Measurements from ENCODE around the gene SESN3. TPM values are rescaled to one million over a fixed set of nuclear protein-coding genes. Genes with fewer than 3 reads are reported as not detected.
"Not testable (repeated sequence)": the region's sequence is repeated elsewhere in the genome, so short reads cannot be mapped to it uniquely, and the experiment has no call there.

SESN3 gene, protein sequence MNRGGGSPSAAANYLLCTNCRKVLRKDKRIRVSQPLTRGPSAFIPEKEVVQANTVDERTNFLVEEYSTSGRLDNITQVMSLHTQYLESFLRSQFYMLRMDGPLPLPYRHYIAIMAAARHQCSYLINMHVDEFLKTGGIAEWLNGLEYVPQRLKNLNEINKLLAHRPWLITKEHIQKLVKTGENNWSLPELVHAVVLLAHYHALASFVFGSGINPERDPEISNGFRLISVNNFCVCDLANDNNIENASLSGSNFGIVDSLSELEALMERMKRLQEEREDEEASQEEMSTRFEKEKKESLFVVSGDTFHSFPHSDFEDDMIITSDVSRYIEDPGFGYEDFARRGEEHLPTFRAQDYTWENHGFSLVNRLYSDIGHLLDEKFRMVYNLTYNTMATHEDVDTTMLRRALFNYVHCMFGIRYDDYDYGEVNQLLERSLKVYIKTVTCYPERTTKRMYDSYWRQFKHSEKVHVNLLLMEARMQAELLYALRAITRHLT
- total RNA-seq (2014; rRNA removed; shearing (Covaris generic); ENCODE audit: low replicate concordance): 0.67 and 2.1 TPM in 2 replicates

DNA sequence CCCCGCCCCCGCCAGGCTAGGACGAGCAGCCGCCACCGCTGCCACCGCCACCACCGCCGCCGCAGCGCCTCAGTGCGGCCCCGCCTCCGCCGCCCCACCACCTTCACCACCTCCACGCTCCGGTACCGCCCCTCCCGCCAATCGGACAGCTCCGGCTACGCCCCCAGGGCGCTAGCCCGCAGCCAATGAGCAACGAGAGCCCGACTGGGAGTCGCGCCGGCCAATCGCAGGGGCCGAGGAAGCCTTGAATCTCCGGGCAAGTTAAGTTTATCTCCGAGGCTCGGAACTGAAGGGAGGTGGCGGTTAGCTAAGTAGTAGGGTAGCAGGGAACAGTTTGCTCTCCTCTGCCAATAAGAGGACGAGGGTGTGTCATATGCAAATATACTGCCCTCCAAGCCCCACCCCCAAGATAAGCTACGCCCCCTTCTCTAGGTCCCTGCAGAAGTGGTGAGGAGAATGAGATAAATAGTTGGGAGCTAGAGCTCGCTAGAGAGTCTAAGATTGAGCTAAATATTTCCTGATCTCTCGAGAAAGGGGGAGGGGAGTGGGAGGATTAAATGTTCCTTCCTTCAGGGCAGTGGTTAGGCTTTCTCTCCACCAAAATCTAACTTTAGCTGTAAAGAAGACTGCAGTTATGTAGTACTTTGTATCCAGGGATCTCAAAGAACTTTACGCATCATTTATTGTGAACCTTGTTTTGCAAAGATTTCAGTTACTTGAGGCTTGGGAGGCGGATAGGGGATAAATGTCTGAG is at the start of gene SESN3:
TSS of gene SESN3 (minus strand) at position 76 of the 754 bp plus-strand sequence. CDS start 342 bp downstream, outside the sequence.
- in situ Hi-C loops (cut with HindIII; ENCODE audit: low pct_unique_long_range_greater_than_20kb, low sequenced_read_pairs): no loop called here
- peak; percentile 98 for DNase-seq (ENCODE audit: low read depth)

DNA sequence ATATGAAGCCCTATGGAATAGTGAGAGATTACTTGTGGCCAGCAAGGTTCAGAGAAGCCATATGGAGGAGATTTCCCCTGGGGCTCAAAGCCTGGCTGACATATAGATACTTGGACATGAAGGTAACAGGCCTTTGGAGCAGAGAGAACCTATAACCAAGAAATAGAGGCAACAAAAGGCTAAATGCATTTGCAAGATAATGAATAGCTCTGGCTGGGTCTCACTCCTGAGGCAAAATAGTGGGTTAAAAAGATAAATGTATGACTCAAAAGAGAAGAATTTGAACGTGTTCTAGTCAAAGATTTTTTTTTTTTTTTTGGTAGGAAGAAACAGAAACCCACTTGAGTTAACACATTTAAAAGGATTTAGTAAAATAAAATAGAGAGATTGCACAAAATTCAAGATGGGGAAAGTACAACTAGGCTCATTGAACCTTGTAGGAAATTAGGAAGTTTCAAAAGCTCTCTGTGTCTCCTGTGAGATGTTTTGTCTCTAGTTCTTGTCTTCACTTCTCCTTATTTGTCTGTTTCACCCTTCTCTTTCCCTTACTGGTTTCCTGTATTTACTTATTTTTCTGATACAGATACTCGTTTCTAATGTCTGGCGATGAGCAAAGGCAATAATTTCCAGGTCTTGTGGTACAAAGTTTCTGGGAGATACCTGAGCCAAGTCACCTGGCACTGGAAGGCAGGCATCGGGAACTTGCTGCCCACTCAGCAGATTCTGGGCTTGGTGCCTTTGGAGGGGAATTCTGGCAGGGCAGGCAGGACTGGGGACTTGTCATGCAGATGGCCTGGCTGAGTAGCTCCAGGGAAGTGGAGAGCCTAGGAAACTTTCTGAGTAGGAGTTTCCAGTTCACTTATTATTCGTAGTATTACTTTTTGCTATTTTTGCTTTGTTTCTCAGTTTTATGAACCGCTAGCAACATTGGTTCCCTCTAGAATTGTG is 49.2 kb upstream of the SESN3 start:
- DNase-seq (ENCODE audit: low read depth): no peak
- in situ Hi-C loops (cut with HindIII; ENCODE audit: low pct_unique_long_range_greater_than_20kb, low sequenced_read_pairs): no loop called here

DNA sequence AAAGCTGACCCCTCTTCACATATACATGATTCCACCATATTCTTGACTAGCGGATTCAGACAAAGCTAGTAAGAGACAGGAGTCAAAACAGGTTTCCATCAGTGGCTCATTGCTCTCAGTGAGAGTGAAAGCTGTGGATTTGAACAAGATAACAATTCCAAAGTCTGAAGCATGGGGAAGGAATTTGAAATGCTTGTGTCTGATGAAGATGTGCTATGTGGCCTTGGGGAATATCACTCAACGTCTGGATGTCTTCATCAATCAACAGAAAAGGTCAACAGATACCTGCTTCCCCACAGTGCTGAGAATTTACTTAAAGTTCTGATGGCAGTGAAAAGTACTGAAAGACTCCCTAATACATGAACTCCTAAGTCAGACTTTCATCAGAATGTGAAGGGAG is 46.9 kb upstream of the SESN3 start:
- in situ Hi-C loops (cut with HindIII; ENCODE audit: low pct_unique_long_range_greater_than_20kb, low sequenced_read_pairs): no loop called here
- DNase-seq (ENCODE audit: low read depth): no peak

DNA sequence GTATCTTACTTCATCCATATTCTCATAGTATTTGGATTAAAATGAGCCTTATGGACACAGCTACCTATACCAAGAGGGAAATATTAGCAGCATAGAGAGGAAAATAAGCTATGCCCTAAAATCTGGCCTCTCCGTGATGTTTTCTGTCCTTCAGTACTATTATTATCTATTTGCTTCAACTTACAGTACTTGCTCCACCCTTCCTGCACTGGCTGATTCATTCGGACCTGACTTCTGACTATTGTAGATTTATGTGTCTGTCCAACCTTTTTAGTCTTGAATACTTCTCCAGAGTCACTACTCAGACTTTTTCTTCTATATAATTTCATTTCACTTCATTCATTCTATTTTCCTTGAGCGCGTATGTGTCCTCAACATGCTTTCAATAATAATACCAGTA is 45.1 kb upstream of the SESN3 start:
- no peak for DNase-seq (ENCODE audit: low read depth)
- in situ Hi-C loops (cut with HindIII; ENCODE audit: low pct_unique_long_range_greater_than_20kb, low sequenced_read_pairs): no loop called here

DNA sequence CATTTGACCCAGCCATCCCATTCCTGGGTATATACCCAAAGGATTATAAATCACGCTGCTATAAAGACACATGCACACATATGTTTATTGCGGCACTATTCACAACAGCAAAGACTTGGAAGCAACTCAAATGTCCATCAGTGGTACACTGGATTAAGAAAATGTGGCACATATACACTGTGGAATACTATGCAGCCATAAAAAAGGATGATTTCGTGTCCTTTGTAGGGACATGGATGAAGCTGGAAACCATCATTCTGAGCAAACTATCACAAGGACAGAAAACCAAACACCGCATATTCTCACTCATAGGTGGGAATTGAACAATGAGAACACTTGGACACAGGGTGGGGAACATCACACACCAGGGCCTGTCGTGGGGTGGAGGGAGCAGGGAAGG is 42.6 kb upstream of the SESN3 start:
- in situ Hi-C loops (cut with HindIII; ENCODE audit: low pct_unique_long_range_greater_than_20kb, low sequenced_read_pairs); DNase-seq (ENCODE audit: low read depth): not testable (repeated sequence)

DNA sequence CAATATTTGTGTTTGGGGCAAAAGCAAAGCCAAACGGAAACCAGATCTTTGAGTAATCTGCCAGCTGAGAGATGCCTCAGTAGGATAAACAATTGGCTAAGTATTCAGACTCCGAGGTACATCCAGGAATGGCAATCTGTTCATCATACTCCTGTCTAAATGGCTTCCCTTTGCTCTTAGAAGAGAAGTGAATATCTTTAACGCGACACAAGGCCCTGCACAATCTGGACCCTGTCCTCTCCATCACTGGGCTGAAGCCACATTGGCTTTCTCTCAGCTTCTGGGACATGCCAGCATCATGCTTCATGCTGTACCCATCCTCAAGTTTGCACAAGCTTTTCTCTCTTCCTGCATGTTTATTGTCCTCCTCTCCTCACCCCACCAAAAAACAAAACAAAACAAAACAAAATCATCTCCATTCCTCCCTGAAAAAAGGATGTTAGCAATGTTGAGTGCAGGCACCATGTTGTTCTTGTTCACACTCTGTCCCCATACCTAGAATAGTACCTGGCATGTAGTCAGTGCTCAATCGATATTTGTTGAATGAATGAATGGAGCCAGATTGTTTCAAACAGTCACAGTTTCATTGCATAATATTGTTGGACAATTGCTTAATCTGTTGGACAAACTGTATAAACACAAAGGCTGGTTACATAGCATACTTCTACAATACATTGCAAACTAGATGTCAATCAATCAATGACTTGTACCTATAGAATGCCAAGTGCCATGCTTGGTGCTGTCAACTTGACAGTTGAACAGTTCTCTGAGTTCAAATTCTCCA is 38.2 kb upstream of the SESN3 start:
- DNase-seq (ENCODE audit: low read depth): no peak
- in situ Hi-C loops (cut with HindIII; ENCODE audit: low pct_unique_long_range_greater_than_20kb, low sequenced_read_pairs): no loop called here

DNA sequence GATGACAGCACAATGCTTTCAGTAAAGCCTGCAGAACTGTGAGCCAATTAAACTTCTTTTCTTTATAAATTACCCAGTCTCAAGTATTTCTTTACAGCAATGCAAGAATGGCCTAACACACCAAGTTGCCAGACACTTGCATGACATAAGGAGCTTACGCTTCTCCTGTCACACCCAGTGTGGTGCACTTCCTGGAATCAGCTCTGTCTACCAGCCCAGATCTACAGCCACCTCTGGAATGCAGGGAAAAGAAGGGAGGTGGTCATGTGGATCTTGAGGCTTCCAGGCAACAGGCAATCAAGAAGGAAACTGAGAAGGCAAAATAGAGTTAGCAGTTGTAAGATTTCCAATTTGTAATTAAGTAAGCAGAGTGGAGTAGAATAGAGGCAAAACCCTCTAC is 37.4 kb upstream of the SESN3 start:
- in situ Hi-C loops (cut with HindIII; ENCODE audit: low pct_unique_long_range_greater_than_20kb, low sequenced_read_pairs): no loop called here
- DNase-seq (ENCODE audit: low read depth): no peak

DNA sequence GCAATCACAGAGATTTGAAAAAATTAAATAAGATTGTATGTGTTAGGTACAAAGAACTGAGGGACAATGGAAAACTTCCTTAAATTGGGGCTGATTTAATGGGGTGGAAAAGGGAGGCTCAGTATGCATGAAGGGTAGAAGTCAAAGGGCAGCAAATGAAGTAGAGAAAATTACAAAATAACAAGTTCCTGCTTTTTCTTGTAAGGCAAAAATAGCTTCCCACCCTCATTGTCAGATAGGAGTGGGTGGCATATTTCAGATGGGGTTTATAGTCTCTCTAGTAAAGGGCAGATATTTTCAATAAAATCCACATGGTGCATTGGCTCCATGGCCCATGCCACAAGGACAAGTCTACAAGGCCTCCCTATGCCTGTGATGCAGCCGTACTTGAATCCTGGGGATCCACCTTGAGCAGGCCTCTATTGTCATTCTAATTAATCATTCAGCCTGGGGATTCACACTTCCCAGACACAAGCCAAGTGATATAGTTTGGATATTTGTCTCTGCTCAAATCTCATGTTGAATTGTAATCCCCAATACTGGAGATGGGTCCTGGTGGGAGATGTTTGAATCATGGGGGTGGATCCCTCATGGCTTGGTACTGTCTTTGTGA is 36.7 kb upstream of the SESN3 start:
- no peak for DNase-seq (ENCODE audit: low read depth)
- in situ Hi-C loops (cut with HindIII; ENCODE audit: low pct_unique_long_range_greater_than_20kb, low sequenced_read_pairs): no loop called here

DNA sequence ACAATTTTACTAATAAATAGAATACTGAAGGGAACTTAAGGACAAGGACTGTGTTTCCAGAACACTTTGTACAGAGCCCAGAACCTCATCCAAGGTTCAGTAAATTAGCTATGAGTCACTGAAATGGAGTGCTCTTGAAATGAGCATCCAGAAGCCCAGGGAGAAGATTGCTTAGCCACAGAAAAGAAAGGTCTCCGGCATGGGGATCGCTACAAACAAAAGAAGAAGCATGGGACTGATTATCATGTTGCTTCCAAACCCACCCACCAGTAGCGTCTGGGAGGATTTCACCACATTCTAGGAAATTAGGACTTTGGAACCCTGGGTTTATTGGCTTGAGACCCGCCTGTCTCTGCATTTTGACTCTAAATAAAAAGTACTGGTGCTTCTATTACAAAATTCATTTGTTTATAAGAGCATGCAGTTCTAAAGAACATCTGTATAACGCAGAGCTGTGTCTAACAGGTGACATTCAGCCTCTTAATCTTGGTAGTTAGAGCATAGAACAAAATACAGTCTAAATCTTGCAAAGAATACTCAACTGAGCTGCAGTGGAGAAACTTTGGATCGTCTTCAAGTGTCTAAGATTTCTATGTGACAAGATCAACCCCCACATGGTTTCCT is 35.9 kb upstream of the SESN3 start:
- DNase-seq (ENCODE audit: low read depth): no peak

DNA sequence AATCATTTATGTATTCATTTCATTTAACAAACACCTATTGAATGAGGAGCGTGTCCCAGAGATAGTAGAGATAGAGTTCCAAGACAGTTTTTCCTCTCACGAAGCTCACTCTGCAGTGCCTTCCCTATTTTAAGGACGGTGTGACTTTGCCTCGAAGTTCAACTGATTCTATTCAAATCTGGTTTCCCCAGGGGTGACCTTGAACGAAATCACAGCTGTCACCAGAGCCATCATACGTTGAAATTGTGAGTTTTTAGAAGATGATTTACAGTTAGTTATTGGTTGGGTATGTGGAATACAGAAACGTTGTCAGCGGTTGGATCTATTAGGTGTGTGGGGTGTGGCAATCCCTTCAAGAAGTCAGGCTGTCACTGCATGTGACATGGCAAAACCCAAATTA is 33.9 kb upstream of the SESN3 start:
- in situ Hi-C loops (cut with HindIII; ENCODE audit: low pct_unique_long_range_greater_than_20kb, low sequenced_read_pairs): no loop called here
- DNase-seq (ENCODE audit: low read depth): no peak

More for the DNA sequence above, 35.9 kb upstream of the SESN3 start:
- in situ Hi-C loops (cut with HindIII; ENCODE audit: low pct_unique_long_range_greater_than_20kb, low sequenced_read_pairs): no loop called here

DNA sequence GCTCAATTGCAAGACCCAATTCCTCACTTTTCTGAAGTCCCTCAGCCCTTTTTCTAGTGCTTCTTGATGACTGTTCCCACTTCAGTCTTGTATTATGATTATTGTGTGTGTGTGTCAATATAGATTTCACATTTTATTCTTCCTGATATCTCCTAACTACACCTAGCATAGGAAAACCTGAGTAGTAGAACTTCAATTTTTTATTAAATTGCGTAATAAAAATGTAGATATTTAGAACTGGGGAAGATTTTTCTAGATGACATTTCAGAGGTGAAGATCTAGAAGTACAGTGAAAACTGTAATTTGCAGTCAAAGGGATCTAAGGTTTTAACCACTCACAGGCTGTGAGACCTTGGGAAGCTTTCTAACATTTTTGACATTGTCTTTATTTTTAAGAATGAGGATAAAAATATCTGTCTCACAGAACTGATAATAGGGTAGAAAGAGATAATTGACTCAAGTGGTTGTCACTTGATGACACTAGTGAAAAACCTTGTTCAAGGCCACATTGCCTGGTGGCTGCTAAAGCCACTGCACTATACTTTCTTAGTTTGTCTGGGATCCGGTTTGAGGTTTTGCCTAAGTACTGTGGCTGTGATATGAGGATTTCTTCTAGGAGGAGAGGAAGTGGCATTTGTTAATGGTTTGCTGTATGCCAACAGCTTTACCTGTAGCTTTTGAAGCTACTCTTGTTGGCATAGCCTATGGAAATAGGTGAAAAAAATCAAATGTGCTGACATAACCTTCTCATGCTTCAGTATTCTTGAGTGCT is 32.2 kb upstream of the SESN3 start:
- in situ Hi-C loops (cut with HindIII; ENCODE audit: low pct_unique_long_range_greater_than_20kb, low sequenced_read_pairs): no loop called here

DNA sequence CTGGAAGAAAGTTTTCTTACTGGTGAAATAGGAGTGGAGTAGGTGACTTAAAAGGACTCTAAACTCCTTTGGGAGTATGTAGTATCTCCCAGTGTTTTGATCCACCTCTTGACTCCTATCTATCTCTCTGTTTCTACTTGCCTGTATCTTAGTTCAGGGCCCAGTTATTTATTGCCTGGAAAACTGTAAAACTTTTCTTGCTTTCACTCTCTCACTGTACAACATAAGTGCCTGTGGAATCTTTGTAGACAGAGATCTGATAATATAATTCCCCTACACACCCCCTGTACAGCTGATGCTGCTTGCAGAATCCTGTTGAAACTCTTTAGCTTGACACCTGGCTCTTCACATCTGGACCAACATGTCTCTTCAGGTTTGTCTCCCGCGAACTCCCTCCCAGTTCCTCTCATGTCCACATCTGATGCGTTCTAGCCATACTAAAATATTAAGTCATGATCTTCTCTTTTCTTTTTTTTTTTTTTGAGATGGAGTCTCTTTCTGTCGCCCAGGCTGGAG is 26.5 kb upstream of the SESN3 start:
- in situ Hi-C loops (cut with HindIII; ENCODE audit: low pct_unique_long_range_greater_than_20kb, low sequenced_read_pairs): no loop called here
- no peak for DNase-seq (ENCODE audit: low read depth)

More for the DNA sequence above, 32.2 kb upstream of the SESN3 start:
- no peak for DNase-seq (ENCODE audit: low read depth)

DNA sequence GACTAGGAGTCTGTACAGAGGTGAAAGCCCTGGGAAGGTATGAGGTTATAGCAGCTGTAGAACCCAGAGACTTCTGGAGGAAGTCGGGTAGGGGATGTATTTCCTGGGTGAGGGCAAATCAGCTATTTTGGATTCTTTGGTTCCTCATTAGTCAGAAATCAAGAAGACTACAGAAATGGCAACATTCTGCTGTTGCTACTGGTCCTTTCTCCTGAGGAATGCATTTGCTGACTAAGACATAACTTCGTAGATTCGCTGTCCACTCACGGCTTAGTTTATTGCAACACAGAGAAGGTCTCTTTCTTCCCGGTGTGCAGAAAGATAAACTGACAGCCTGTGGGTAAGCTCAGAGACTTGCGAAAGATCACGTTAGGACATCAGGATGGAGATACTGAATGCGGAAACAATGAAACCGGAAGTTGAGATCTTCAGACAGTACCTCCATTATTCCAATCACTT is 25.3 kb upstream of the SESN3 start:
- in situ Hi-C loops (cut with HindIII; ENCODE audit: low pct_unique_long_range_greater_than_20kb, low sequenced_read_pairs): no loop called here
- DNase-seq (ENCODE audit: low read depth): no peak

DNA sequence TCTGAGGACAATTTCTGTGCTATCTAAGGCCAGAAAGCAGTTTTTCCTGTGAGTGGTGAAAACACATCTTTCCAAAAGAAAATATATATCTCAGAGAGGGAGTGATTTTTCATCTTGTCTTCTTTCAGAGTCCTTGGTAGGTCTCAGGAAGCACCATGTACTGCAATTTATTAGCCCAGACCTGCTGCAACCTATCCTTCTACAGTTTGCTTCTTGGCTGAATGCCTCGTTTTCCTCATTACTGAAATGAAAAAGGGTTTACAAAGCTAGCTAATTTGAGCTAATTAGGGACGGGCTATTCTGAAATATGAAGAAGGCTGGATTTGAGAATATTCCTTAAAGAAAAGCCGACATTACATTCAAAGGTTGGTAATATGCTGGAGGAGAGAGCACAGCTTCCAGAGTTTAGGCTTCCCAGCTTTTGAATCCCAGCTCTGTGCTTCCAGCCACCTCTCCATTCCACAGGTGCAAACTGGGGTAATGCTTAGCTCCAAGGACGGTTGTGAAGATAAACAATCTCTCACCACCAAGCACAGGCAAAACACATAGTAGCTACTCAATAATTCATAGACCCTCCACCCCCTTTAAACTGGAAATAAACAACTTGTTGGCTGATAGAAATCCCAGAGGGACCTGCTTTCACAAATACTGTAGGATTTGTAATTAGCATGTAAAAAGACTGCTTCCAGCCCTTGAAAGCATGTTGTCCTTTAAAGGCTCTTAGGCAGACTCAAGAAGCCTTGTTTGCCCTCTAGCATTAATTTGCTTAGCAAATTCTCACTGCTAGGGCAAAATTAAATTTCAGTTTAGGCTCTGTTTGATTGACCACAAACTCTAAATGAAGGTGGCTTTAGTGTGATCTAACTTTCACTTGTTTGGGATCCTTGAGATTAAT is 24.5 kb upstream of the SESN3 start:
- no peak for DNase-seq (ENCODE audit: low read depth)
- in situ Hi-C loops (cut with HindIII; ENCODE audit: low pct_unique_long_range_greater_than_20kb, low sequenced_read_pairs): no loop called here

DNA sequence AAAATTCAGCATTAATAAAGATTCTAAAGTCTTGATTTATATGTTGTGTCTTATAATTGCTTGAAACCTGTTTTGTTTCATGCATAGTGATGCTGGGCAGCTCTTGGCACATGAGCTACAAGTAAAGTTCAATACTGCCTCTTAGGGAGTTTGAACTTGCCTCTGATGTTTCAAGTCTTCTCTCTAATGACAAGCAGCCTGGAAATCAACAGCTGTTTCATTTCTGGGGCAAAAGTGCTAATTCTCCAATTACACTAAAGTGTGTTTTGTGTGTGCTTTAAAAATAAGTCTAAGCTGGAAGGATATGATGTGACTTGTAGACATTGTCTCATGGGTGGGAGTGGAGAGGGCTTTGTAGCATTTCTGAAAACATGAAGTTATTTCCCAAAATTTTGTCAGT is 23.7 kb upstream of the SESN3 start:
- DNase-seq (ENCODE audit: low read depth): no peak
- in situ Hi-C loops (cut with HindIII; ENCODE audit: low pct_unique_long_range_greater_than_20kb, low sequenced_read_pairs): no loop called here
